Liver (tissue), 9 donors: ENCODE data around the gene DRG1. TPM values are rescaled to one million over a fixed set of nuclear protein-coding genes. Genes with fewer than 3 reads are reported as not detected.

Experiments
- DNase-seq: peaks from one replicate; pipeline ENCODE4 v3.0.0-alpha.2; 2017; ENCODE audit warnings: low spot score
- H3K27ac ChIP-seq, 2 donors: one replicate each; pipeline ENCODE4 v1.7.0; 2013; ENCODE audit warnings: inconsistent platforms in 2 of 2, low read length in 2 of 2, control low read depth in 1 of 2, low read depth in 1 of 2, mild to moderate bottlenecking in 1 of 2
- H3K27me3 ChIP-seq, 4 donors: one replicate each; pipeline versions ENCODE4 v1.6.1 to v1.7.0; 2013; ENCODE audit warnings: low read length in 3 of 4, inconsistent platforms in 1 of 4, mild to moderate bottlenecking in 1 of 4, moderate library complexity in 1 of 4; ENCODE audit not compliant: control insufficient read depth in 4 of 4, insufficient read depth in 4 of 4
- H3K36me3 ChIP-seq, 4 donors: one replicate each; pipeline versions ENCODE4 v1.6.1 to v1.7.0; 2013; ENCODE audit warnings: low read length in 3 of 4, mild to moderate bottlenecking in 3 of 4, low read depth in 1 of 4, moderate library complexity in 1 of 4; ENCODE audit not compliant: control insufficient read depth in 4 of 4, insufficient read depth in 3 of 4
- H3K4me1 ChIP-seq, 4 donors: one replicate each; pipeline versions ENCODE4 v1.6.1 to v1.7.0; 2013; ENCODE audit warnings: low read length in 3 of 4, mild to moderate bottlenecking in 3 of 4, moderate library complexity in 1 of 4; ENCODE audit not compliant: control insufficient read depth in 4 of 4, insufficient read depth in 4 of 4
- H3K4me3 ChIP-seq, 3 donors: one replicate each; pipeline versions ENCODE4 v1.6.1 to v1.7.0; 2013; ENCODE audit warnings: low read length in 3 of 3, control low read depth in 1 of 3, low read depth in 1 of 3, mild to moderate bottlenecking in 1 of 3
- H3K9ac ChIP-seq, 2 donors: one replicate each; pipeline ENCODE4 v1.7.0; 2013; ENCODE audit warnings: low read length in 2 of 2, mild to moderate bottlenecking in 2 of 2, moderate library complexity in 2 of 2, control low read depth in 1 of 2, low read depth in 1 of 2
- H3K9me3 ChIP-seq, 4 donors: one replicate each; pipeline versions ENCODE4 v1.6.1 to v1.7.0; 2013; ENCODE audit warnings: low read length in 3 of 4; ENCODE audit not compliant: control insufficient read depth in 4 of 4
- CTCF ChIP-seq: fragments of 150-350 bp; IDR thresholded peaks from 2 replicates; pipeline ENCODE4 v1.5.1; 2017; ENCODE audit warnings: improper control_type of control experiment, low read depth, low read length; ENCODE audit not compliant: missing input control
- FOXA1 ChIP-seq: IDR thresholded peaks from 2 replicates; pipeline ENCODE4 v1.6.1; 2016; ENCODE audit warnings: antibody characterized with exemption
- FOXA2 ChIP-seq: IDR thresholded peaks from 2 replicates; pipeline ENCODE4 v1.6.1; 2016; ENCODE audit warnings: antibody characterized with exemption
- HNF4A ChIP-seq, 2 donors: conservative IDR thresholded peaks; 2 replicates each; pipeline ENCODE4 v1.6.1; 2016; ENCODE audit warnings: antibody characterized with exemption in 2 of 2, mild to moderate bottlenecking in 2 of 2
- JUND ChIP-seq, 2 donors: IDR thresholded peaks; 2 replicates each; pipeline ENCODE4 v1.6.1; 2016; ENCODE audit warnings: antibody characterized with exemption in 2 of 2
- MAX ChIP-seq: IDR thresholded peaks from 2 replicates; pipeline ENCODE4 v1.6.1; 2016; ENCODE audit warnings: antibody characterized with exemption
- NR2F2 ChIP-seq: IDR thresholded peaks from 2 replicates; pipeline ENCODE4 v1.6.1; 2016; ENCODE audit warnings: antibody characterized with exemption
- RAD21 ChIP-seq, 2 donors: IDR thresholded peaks; 2 replicates each; pipeline ENCODE4 v1.6.1; 2016; ENCODE audit warnings: antibody characterized with exemption in 2 of 2, mild to moderate bottlenecking in 2 of 2
- REST ChIP-seq: IDR thresholded peaks from 2 replicates; pipeline ENCODE4 v1.6.1; 2016; ENCODE audit warnings: antibody characterized with exemption, mild to moderate bottlenecking
- RXRA ChIP-seq, 2 donors: IDR thresholded peaks; 2 replicates each; pipeline ENCODE4 v1.6.1; 2017 to 2018; ENCODE audit warnings: antibody characterized with exemption in 2 of 2, mild to moderate bottlenecking in 1 of 2
- SP1 ChIP-seq: IDR thresholded peaks from 2 replicates; pipeline ENCODE4 v1.6.1; 2018; ENCODE audit warnings: antibody characterized with exemption, mild to moderate bottlenecking
- ZBTB33 ChIP-seq: IDR thresholded peaks from 2 replicates; pipeline ENCODE4 v1.6.1; 2016; ENCODE audit warnings: antibody characterized with exemption
- WGBS: extraction: QIAGEN DNeasy Blood & Tissue Kit; methylation state at CpG from one replicate; pipeline ENCODE4 v1.1.7; 2013; 5-methylcytosine and 5-hydroxymethylcytosine counted together
- polyA plus RNA-seq, 2 donors: library from polyadenylated mRNA; stranded (reverse) in 1 of 2; unstranded in 1 of 2; fragments of 200-250 nt in 1 of 2; fragments of >200 nt in 1 of 2; fragmentation: Nextera tagmentation in 1 of 2; extraction: Ambion mirVana in 1 of 2; gene quantifications; one replicate each; pipeline versions ENCODE4 v1.2.1 to v1.2.3, GENCODE V29; 2013 to 2015
- total RNA-seq, 2 donors: library from RNA; depleted of rRNA; stranded (reverse); fragments of >200 nt; gene quantifications; one replicate each; pipeline ENCODE4 v1.2.3, GENCODE V29; 2014
- donor health status: healthy.
- donor health status: healthy.
- donor health status: healthy.
- donor health status: healthy.
- donor health status: healthy.

The DRG1 gene
- total and polyA plus RNA-seq, 4 donors, result 23.1 to 39.7 (median 32.5) TPM

- Histone ChIP-seq H3K4me3 (no peak overlapping the region), H3K9me3 (no peaks in the 10 kb centered on the region), H3K36me3 (peaks cover 3 to 40% (median 24%) of the 10 kb centered on the region in 4 donors), H3K9ac (no peak overlapping the region), H3K4me1 (peaks cover 0 to 7% (median 5%) of the 10 kb centered on the region in 4 donors), H3K27ac (no peak overlapping the region), H3K27me3 (no peaks in the 10 kb centered on the region)
- TF ChIP-seq NR2F2, result no peak
- no peak for TF ChIP-seq RAD21 (IDR thresholded peaks at IDR 0.05)
- TF ChIP-seq REST, result no peak
- TF ChIP-seq RXRA (IDR thresholded peaks at IDR 0.05), result no peak
- TF ChIP-seq JUND (IDR thresholded peaks at IDR 0.05), result no peak
- WGBS, result 98% methylated on average over 3 of the region's 3 CpGs
- no peak for DNase-seq
Measured at GRCh38 chr22:31445642-31446041, 46.2 kb downstream of the DRG1 start.

GRCh38 chr22:31446208-31446607 is 46.8 kb downstream of the DRG1 start:
- Histone ChIP-seq H3K9me3 (no peaks in the 10 kb centered on the region), H3K27me3 (no peaks in the 10 kb centered on the region), H3K4me1 (peaks cover 0 to 7% (median 5%) of the 10 kb centered on the region in 4 donors), H3K36me3 (peaks cover 3 to 36% (median 22%) of the 10 kb centered on the region in 4 donors), H3K9ac (no peak overlapping the region), H3K4me3 (no peak overlapping the region), H3K27ac (no peak overlapping the region)
- 82% methylated on average over 3 of the region's 3 CpGs for WGBS
- TF ChIP-seq FOXA1 (no peak), CTCF (no peak), SP1 (no peak)
- no peak for DNase-seq

GRCh38 chr22:31446767-31447166 is 47.4 kb downstream of the DRG1 start:
- Histone ChIP-seq H3K36me3 (peaks cover 3 to 33% (median 20%) of the 10 kb centered on the region in 4 donors), H3K4me1 (peaks cover 0 to 7% (median 5%) of the 10 kb centered on the region in 4 donors), H3K9ac (no peak overlapping the region), H3K4me3 (no peak overlapping the region), H3K9me3 (no peaks in the 10 kb centered on the region), H3K27me3 (no peaks in the 10 kb centered on the region), H3K27ac (no peak overlapping the region)
- TF ChIP-seq HNF4A (conservative IDR thresholded peaks at IDR 0.05) (no peak), RAD21 (IDR thresholded peaks at IDR 0.05) (no peak), ZBTB33 (no peak), FOXA2 (no peak), FOXA1 (no peak), NR2F2 (no peak), MAX (no peak), CTCF (no peak)
- 72% methylated on average over 2 of the region's 2 CpGs for WGBS
- DNase-seq, result no peak
